Sigmoid colon (tissue), 3 donors: ENCODE measurements around the gene FHOD3.

Source experiments
- CTCF ChIP-seq, 4 experiments: fragments of 450-650 bp in 3 of 4; fragments of 200-600 bp in 1 of 4; IDR thresholded peaks; one replicate each; pipeline ENCODE4 v1.5.1; 2016 to 2019; ENCODE audit warnings: antibody characterized with exemption in 4 of 4, mild to moderate bottlenecking in 3 of 4, moderate library complexity in 2 of 4
- POLR2A ChIP-seq, 2 donors: fragments of 450-650 bp; IDR thresholded peaks; one replicate each; pipeline ENCODE4 v1.6.1; 2016; ENCODE audit warnings: antibody characterized with exemption in 2 of 2, mild to moderate bottlenecking in 2 of 2, moderate library complexity in 2 of 2

GRCh38 chr18:36288689-36289088, 8.8 kb upstream of the FHOD3 start:
- no peak for TF ChIP-seq CTCF (IDR thresholded peaks at IDR 0.05)
- no peak for TF ChIP-seq POLR2A (IDR thresholded peaks at IDR 0.05)
